Measurements from ENCODE around the gene KDM6B.

KDM6B gene, protein sequence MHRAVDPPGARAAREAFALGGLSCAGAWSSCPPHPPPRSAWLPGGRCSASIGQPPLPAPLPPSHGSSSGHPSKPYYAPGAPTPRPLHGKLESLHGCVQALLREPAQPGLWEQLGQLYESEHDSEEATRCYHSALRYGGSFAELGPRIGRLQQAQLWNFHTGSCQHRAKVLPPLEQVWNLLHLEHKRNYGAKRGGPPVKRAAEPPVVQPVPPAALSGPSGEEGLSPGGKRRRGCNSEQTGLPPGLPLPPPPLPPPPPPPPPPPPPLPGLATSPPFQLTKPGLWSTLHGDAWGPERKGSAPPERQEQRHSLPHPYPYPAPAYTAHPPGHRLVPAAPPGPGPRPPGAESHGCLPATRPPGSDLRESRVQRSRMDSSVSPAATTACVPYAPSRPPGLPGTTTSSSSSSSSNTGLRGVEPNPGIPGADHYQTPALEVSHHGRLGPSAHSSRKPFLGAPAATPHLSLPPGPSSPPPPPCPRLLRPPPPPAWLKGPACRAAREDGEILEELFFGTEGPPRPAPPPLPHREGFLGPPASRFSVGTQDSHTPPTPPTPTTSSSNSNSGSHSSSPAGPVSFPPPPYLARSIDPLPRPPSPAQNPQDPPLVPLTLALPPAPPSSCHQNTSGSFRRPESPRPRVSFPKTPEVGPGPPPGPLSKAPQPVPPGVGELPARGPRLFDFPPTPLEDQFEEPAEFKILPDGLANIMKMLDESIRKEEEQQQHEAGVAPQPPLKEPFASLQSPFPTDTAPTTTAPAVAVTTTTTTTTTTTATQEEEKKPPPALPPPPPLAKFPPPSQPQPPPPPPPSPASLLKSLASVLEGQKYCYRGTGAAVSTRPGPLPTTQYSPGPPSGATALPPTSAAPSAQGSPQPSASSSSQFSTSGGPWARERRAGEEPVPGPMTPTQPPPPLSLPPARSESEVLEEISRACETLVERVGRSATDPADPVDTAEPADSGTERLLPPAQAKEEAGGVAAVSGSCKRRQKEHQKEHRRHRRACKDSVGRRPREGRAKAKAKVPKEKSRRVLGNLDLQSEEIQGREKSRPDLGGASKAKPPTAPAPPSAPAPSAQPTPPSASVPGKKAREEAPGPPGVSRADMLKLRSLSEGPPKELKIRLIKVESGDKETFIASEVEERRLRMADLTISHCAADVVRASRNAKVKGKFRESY (N-terminal part only)
- 57.0 to 371 (median 112) reads per million in 9 experiments for total RNA-seq

DNA sequence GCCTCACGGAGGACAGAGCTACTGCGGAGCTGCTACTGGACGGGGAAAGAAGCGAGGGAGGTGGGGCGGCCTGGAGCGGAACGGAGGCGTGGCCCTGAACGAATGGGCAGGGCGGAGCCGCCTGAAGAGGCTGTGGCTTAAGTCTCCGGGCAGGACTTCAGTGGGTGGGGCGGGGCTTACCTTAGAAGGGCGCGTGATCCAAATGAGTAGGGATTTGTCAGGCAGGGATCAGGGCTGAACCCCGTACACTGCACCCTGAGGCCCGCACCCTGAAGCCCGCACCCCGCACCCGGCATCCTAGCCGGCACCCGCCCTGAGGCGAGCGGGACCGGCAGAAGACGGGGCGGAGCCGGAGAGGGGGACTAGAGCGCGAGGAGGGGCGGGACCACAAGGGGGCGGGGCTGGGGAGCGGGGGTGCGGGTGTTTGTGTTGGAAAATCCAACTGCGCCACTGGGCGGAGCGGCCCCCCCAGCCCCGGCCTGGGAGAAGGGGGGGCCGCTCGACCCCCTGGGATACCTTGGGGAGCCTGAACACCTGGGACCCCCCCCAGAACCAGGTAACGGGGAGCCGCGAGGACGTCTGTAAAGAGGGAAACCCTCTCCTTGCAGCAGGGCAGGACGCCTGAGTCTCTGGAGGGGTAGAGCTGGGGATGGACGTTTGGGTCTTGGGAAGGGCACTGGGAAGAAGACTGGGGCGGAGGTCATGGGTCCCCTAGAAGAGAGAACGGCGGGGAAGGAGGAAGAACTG lies at the start of gene KDM6B:
Gene KDM6B, plus strand, starts transcription at position 423 of the 747 bp plus-strand sequence. CDS start 11,338 bp downstream, outside the sequence.
- H3K27ac Mint-ChIP-seq, result peak within 1 kb of the TSS; percentile 99
- peaks cover 41% of the 10 kb centered on the region in 2 donors for H3K4me1 Mint-ChIP-seq (ENCODE audit: low read depth in 2 of 2)
- peak; percentile 80 to 89 (median 84) for DNase-seq
- ATAC-seq (replicated peaks), result peak; percentile 45
- no peaks in the 10 kb centered on the region for H3K9me3 Mint-ChIP-seq
- peak within 1 kb of the TSS; percentile 89 to 93 for H3K4me3 Mint-ChIP-seq
- H3K36me3 Mint-ChIP-seq (ENCODE audit: insufficient read depth), result peaks cover 44% of the 10 kb centered on the region
- peaks cover 12 to 43% of the 10 kb centered on the region in 2 donors for H3K27me3 Mint-ChIP-seq

DNA sequence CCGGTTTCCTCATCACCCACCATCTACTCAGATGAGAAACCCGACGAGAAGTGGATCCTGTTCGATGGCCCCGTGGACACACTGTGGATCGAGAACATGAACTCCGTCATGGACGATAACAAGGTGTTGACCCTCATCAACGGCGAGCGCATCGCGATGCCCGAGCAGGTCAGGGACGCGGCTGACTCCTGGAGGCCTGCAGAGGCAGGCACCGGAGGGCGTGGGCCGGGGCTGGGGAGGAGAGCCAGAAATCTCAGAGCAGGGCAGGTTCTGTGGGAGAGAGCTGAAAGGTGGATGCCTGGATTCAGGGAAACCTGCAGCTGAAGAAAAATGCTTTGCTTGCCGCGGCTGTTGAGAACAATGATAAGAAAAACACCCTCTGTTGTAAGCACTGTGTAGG lies 47.2 kb upstream of the KDM6B start:
- no peak for ATAC-seq (replicated peaks)
- Mint-ChIP-seq H3K36me3 (ENCODE audit: insufficient read depth) (peaks cover 3% of the 10 kb centered on the region), H3K9me3 (no peaks in the 10 kb centered on the region), H3K4me3 (no peak overlapping the region), H3K27ac (no peak overlapping the region), H3K27me3 (peaks cover 14 to 25% of the 10 kb centered on the region in 2 donors), H3K4me1 (ENCODE audit: low read depth in 2 of 2) (no peaks in the 10 kb centered on the region)
- no peak for DNase-seq

DNA sequence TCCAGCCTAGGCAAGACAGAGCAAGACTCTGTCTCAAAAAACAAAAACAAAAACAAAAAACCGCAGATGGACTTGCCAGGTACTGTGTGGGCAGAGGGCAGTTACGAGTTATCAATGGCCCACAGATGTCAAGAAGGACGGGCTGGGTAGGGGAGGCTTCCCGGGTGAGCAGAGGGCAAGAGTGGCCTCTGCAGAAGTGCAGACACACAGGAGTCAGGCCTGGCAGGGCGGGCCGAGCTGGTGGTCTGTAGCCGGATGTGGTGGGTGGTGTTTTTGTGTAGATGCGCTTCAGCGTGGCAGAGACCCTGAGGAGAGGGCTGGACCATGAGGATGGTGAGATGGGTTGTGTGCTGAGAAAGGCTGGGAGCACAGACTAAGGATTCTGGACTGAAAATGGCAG lies 44.9 kb upstream of the KDM6B start:
- no peaks in the 10 kb centered on the region for H3K4me1 Mint-ChIP-seq (ENCODE audit: low read depth in 2 of 2)
- peaks cover 14 to 27% of the 10 kb centered on the region in 2 donors for H3K27me3 Mint-ChIP-seq
- H3K27ac Mint-ChIP-seq, result no peak overlapping the region
- H3K36me3 Mint-ChIP-seq (ENCODE audit: insufficient read depth), result peaks cover 3% of the 10 kb centered on the region
- H3K4me3 Mint-ChIP-seq, result no peak overlapping the region
- no peaks in the 10 kb centered on the region for H3K9me3 Mint-ChIP-seq
- DNase-seq (no peak), ATAC-seq (replicated peaks) (no peak)

DNA sequence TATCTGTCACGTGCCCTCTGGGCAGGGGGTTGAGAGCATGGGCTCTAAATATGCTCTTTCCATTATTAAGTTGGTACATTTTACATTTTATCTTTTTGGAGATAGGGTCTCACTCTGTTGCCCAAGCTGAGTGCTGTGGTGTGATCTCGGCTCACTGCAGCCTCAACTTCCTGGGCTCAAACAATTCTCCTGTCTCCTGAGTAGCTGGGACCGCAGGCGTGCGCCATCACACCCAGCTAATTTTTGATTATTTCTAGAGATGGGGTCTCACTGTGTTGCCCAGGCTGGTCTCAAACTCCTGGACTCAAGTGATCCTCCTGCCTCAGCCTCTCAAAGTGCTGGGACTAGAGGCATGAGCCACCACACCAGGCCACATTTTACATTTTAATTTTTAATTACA lies 43.9 kb upstream of the KDM6B start:
- Mint-ChIP-seq H3K27ac (no peak overlapping the region), H3K4me1 (ENCODE audit: low read depth in 2 of 2) (no peaks in the 10 kb centered on the region), H3K9me3 (no peaks in the 10 kb centered on the region), H3K4me3 (no peak overlapping the region), H3K36me3 (ENCODE audit: insufficient read depth) (peaks cover 3% of the 10 kb centered on the region), H3K27me3 (peaks cover 14 to 25% of the 10 kb centered on the region in 2 donors)
- ATAC-seq (replicated peaks), result no peak
- no peak for DNase-seq

DNA sequence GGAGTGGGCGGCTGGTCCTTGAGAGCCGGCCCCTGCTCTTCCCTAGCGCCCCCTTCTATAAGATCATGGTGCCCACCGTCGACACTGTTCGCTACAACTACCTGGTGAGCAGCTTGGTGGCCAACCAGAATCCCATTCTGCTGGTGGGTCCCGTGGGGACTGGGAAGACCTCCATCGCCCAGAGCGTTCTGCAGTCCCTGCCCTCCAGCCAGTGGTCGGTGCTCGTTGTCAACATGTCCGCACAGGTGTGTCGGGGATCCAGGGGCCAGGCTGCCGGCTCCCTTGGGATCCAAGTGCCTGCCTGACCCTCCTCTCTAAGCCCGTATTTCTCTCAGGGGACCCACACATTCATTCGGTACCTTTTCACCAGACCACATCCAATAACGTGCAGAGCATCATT lies 41.4 kb upstream of the KDM6B start:
- Mint-ChIP-seq H3K27ac (no peak overlapping the region), H3K36me3 (ENCODE audit: insufficient read depth) (peaks cover 3% of the 10 kb centered on the region), H3K9me3 (no peaks in the 10 kb centered on the region), H3K4me1 (ENCODE audit: low read depth in 2 of 2) (peaks cover 0 to 2% of the 10 kb centered on the region in 2 donors), H3K4me3 (no peak overlapping the region), H3K27me3 (peaks cover 6 to 27% of the 10 kb centered on the region in 2 donors)
- DNase-seq (no peak), ATAC-seq (replicated peaks) (no peak)

DNA sequence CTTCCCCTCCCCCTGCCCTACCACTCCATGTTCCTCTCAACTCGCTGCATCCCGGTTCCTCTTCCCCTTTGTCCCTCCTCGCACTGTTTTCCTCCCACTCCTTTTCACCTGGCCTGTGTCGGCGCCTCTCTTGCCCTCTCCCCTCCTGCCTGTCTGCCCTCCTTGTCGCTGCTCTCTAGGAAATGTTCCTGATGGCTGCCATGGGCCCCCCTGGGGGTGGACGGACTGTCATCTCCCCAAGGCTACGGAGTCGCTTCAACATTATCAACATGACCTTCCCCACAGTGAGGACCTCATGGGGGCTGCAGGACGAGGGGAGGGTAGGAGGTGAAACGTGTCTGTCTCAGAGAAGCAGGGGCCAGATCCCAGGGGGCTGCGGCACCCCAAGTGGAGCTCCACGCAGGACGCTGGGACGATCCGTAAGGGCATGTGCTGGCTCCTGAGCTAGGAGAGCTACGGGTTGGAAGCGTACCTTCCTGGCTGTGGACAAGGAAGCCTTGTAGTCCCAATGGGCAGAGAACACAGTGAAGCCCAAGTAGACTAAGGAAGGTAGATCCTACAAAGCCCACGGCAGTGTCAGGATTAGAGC lies 39.8 kb upstream of the KDM6B start:
- no peak overlapping the region for H3K4me3 Mint-ChIP-seq
- peaks cover 1% of the 10 kb centered on the region for H3K36me3 Mint-ChIP-seq (ENCODE audit: insufficient read depth)
- H3K27me3 Mint-ChIP-seq, result peaks cover 6 to 42% of the 10 kb centered on the region in 2 donors
- H3K27ac Mint-ChIP-seq, result no peak overlapping the region
- no peak for ATAC-seq (replicated peaks)
- peaks cover 0 to 2% of the 10 kb centered on the region in 2 donors for H3K4me1 Mint-ChIP-seq (ENCODE audit: low read depth in 2 of 2)
- DNase-seq, result no peak
- H3K9me3 Mint-ChIP-seq, result no peaks in the 10 kb centered on the region

DNA sequence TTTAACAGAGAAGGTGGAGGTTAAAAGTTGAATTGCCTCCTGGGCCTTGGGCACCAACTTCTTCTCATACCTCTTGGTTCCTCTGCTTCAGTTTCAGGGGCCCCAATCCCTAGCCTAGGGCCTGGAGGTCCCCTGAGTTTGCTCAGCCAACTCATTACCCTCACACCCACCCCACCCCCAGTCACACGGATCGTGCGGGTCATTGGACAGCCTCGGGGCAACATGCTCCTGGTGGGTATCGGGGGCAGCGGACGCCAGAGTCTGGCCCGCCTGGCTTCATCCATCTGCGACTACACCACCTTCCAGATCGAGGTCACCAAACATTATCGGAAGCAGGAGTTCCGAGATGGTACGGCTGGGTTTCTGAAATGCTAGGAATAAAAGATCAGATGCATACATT lies 36.0 kb upstream of the KDM6B start:
- no peak for ATAC-seq (replicated peaks)
- H3K4me1 Mint-ChIP-seq (ENCODE audit: low read depth in 2 of 2), result peaks cover 0 to 2% of the 10 kb centered on the region in 2 donors
- no peaks in the 10 kb centered on the region for H3K9me3 Mint-ChIP-seq
- peaks cover 10 to 65% of the 10 kb centered on the region in 2 donors for H3K27me3 Mint-ChIP-seq
- H3K4me3 Mint-ChIP-seq, result no peak overlapping the region
- no peak overlapping the region for H3K27ac Mint-ChIP-seq
- DNase-seq, result no peak
- H3K36me3 Mint-ChIP-seq (ENCODE audit: insufficient read depth), result no peaks in the 10 kb centered on the region

DNA sequence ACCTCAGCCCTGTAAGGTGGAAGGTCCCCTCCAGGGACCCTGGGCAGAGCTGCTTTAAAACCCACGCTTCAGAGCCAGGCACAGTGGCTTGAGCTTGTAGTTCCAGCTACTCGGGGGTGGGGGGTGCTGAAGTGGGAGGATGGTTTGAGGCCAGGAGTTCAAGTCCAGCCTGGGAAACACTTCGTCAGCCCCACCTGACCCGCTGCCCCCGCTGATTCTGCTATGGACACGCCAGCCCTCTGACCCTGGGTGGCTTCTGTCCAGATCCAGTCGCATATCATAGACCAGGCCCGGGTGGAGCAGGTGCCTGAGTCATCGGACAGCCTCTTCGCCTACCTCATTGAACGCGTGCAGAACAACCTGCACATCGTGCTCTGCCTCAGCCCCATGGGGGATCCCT lies 35.2 kb upstream of the KDM6B start:
- Mint-ChIP-seq H3K4me1 (ENCODE audit: low read depth in 2 of 2) (peaks cover 0 to 2% of the 10 kb centered on the region in 2 donors), H3K9me3 (no peaks in the 10 kb centered on the region), H3K4me3 (no peak overlapping the region), H3K27me3 (peaks cover 18 to 72% of the 10 kb centered on the region in 2 donors), H3K27ac (no peak overlapping the region), H3K36me3 (ENCODE audit: insufficient read depth) (no peaks in the 10 kb centered on the region)
- ATAC-seq (replicated peaks) (no peak), DNase-seq (no peak)

DNA sequence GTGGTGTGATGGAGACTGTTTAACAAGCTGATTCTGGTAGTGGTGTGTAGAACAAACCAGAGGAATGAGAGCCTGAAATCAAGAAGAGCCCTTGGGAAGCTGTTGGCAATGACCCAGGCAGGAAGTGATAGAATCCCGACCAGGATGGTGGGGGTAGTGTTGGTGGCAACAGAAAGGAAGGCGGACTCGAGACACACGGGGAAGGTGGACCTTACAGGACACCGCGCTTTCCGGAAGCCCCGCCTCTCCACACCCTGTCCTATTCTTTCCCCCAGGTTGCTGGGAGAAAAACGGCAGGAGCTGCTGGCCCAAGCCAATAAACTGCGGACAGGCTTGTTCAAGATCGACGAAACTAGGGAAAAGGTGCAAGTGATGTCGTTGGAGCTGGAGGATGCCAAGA lies 30.0 kb upstream of the KDM6B start:
- no peak overlapping the region for H3K4me3 Mint-ChIP-seq
- DNase-seq, result no peak
- no peak overlapping the region for H3K27ac Mint-ChIP-seq

DNA sequence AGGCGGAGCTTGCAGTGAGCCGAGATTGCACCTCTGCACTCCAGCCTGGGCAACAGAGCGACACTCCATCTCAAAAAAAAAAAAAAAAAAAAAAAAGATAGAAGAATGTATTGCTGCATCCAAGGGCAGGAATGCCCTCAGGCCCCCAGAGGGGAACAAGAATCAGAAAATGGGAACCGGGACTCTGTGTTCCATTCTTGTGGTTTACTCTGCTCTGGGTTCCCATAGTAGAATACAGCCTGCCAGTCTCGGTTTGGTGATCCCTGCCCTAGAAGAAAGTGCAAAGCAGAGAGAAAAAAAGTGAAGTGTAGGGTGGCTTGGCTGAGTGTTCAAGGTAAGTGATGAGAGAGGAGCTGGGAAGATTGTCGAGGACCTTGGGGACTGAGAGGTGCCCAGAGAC lies 27.4 kb upstream of the KDM6B start:
- Mint-ChIP-seq H3K27ac (no peak overlapping the region), H3K4me1 (ENCODE audit: low read depth in 2 of 2) (no peaks in the 10 kb centered on the region), H3K27me3 (peaks cover 42 to 98% of the 10 kb centered on the region in 2 donors), H3K36me3 (ENCODE audit: insufficient read depth) (no peaks in the 10 kb centered on the region), H3K4me3 (no peak overlapping the region), H3K9me3 (no peaks in the 10 kb centered on the region)
- ATAC-seq (replicated peaks), result no peak
- no peak for DNase-seq

More for the DNA sequence above, 30.0 kb upstream of the KDM6B start:
- Mint-ChIP-seq H3K9me3 (no peaks in the 10 kb centered on the region), H3K36me3 (ENCODE audit: insufficient read depth) (no peaks in the 10 kb centered on the region), H3K27me3 (peaks cover 35 to 85% of the 10 kb centered on the region in 2 donors), H3K4me1 (ENCODE audit: low read depth in 2 of 2) (no peaks in the 10 kb centered on the region)
- no peak for ATAC-seq (replicated peaks)

DNA sequence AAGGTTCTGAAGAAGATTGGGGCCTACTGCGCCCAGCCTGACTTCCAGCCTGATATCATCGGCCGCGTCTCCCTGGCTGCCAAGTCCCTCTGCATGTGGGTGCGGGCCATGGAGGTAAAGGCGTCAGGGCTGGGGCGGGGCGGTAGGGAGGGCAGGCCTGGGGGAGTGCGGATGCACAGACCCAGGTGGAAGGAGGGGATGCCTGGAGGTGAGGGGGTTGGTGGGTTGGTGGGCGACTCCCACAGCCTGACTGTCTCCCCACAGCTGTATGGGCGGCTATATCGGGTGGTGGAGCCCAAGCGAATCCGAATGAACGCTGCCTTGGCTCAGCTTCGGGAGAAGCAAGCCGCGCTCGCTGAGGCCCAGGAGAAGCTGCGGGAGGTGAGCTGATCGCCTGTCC lies 26.8 kb upstream of the KDM6B start:
- no peak overlapping the region for H3K4me3 Mint-ChIP-seq
- no peaks in the 10 kb centered on the region for H3K4me1 Mint-ChIP-seq (ENCODE audit: low read depth in 2 of 2)
- no peak for ATAC-seq (replicated peaks)
- no peak overlapping the region for H3K27ac Mint-ChIP-seq
- no peak for DNase-seq
- H3K9me3 Mint-ChIP-seq, result no peaks in the 10 kb centered on the region
- H3K36me3 Mint-ChIP-seq (ENCODE audit: insufficient read depth), result no peaks in the 10 kb centered on the region
- peaks cover 42 to 92% of the 10 kb centered on the region in 2 donors for H3K27me3 Mint-ChIP-seq

DNA sequence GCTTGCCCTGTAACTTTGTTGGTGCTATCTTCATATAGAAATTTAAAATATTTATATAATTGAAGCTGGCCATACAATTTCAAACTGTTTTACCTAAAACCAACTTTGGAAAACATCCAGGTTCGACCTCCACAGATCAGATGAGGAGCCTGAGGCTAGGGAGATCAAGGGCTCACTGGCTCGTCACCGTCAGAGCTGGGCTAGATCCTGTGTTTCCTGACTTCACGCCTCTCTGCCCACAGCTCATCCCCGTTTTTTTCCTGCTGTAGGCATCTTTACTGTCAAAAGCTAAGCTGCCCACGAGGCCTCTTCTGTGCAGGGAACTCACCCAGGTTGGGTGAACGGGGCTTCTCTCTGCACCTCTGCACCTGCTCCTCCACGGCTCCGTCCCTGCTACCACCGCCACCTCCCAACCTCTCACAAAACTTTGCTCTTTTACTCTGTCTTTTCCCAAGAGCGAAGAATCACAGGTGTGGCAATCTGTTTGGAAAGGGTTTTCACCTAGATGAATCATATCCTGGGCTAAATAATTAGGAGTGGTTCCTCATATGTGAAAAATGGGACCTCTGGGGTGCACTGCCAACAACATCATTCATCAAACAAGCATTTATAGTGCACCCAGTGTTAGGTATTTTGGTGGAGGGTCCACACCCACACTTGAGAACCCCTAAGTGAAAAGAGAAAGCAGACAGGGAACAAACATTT lies 24.8 kb upstream of the KDM6B start:
- no peaks in the 10 kb centered on the region for H3K4me1 Mint-ChIP-seq (ENCODE audit: low read depth in 2 of 2)
- ATAC-seq (replicated peaks), result no peak

More for the DNA sequence above, 24.8 kb upstream of the KDM6B start:
- Mint-ChIP-seq H3K27me3 (peaks cover 26 to 72% of the 10 kb centered on the region in 2 donors), H3K9me3 (no peaks in the 10 kb centered on the region), H3K4me3 (no peak overlapping the region), H3K36me3 (ENCODE audit: insufficient read depth) (no peaks in the 10 kb centered on the region), H3K27ac (no peak overlapping the region)
- no peak for DNase-seq
